SK-N-SH treated with all-trans-retinoic acid at 6 μM for 48 hours (cell line): ENCODE results near the gene BBS1.

Source experiments
- PPARA ChIP-seq: fragments of 250-450 bp; sonication (Bioruptor Pico); IDR thresholded peaks from 2 replicates; pipeline ENCODE4 v1.5.0; 2020; ENCODE audit warnings: mild to moderate bottlenecking, borderline replicate concordance
- RARB ChIP-seq: fragments of 250-450 bp; sonication (Bioruptor Pico); IDR thresholded peaks from 2 replicates; pipeline ENCODE4 v1.8.0; 2021; ENCODE audit warnings: mild to moderate bottlenecking, moderate library complexity
- ZC3H10 ChIP-seq: fragments of 250-450 bp; sonication (Bioruptor Pico); IDR thresholded peaks from 2 replicates; pipeline ENCODE4 v1.5.1; 2021; ENCODE audit warnings: mild to moderate bottlenecking, moderate library complexity
- ZNF565 ChIP-seq: fragments of 450-650 bp; formaldehyde crosslinking; conservative IDR thresholded peaks from 2 replicates; pipeline ENCODE4 v1.5.0; 2020; ENCODE audit warnings: low read depth, mild to moderate bottlenecking, moderate library complexity
- ZNF70 ChIP-seq: fragments of 450-650 bp; formaldehyde crosslinking; IDR thresholded peaks from 2 replicates; pipeline ENCODE4 v1.5.0; 2020; ENCODE audit warnings: mild to moderate bottlenecking, moderate library complexity
- TF ChIP-seq, protein P1 (sequence below): fragments of 250-450 bp; sonication (Bioruptor Pico); IDR thresholded peaks from 2 replicates; pipeline ENCODE4 v1.8.0; 2020; ENCODE audit warnings: mild to moderate bottlenecking, moderate library complexity, borderline replicate concordance

DNA sequence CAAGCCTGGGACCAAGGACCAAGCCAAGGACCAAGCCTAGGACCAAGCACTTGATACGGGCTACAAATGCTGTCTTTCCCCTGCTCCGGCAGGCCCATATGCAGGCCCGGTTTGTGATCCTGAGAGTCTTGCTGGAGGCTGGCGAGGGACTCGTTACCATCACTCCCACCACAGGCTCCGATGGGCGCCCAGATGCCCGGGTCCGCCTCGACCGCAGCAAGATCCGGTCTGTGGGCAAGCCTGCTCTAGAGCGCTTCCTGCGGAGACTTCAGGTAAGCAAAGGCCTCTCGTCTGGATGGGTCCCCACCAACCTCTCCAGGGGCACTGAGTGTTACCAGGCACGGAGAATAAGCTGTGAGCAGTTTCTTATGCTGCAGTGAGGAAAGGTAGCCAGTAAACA is 13.2 kb upstream of the BBS1 start:
- TF ChIP-seq PPARA (CRISPR knock-in tag) (no peak), RARB (CRISPR knock-in tag) (no peak), ZNF565 (CRISPR knock-in tag) (no peak), ZNF70 (no peak), ZC3H10 (no peak)
- TF ChIP-seq, protein P1, sequence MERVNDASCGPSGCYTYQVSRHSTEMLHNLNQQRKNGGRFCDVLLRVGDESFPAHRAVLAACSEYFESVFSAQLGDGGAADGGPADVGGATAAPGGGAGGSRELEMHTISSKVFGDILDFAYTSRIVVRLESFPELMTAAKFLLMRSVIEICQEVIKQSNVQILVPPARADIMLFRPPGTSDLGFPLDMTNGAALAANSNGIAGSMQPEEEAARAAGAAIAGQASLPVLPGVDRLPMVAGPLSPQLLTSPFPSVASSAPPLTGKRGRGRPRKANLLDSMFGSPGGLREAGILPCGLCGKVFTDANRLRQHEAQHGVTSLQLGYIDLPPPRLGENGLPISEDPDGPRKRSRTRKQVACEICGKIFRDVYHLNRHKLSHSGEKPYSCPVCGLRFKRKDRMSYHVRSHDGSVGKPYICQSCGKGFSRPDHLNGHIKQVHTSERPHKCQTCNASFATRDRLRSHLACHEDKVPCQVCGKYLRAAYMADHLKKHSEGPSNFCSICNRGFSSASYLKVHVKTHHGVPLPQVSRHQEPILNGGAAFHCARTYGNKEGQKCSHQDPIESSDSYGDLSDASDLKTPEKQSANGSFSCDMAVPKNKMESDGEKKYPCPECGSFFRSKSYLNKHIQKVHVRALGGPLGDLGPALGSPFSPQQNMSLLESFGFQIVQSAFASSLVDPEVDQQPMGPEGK: no peak
